Endothelial cell of umbilical vein (primary cell): ENCODE results near the gene DENND1A. TPM values are rescaled to one million over a fixed set of nuclear protein-coding genes. Genes with fewer than 3 reads are reported as not detected.

Source experiments
- BruUV-seq: library from RNA; stranded (reverse); fragments of 400-500 nt; replicated peaks from 2 replicates; lab custom pipeline; 2021; lab: Mats Ljungman, UMichigan
- CTCF ChIA-PET: fragments of 300-600, 350-600 bp; sonication (Branson Sonifier 250); formaldehyde crosslinking; loops from one replicate; lab custom pipeline; 2021; ENCODE audit warnings: antibody characterized with exemption, inconsistent platforms; lab: Charles Lee
- POLR2A ChIA-PET: fragments of 300-600, 350-600 bp; sonication (Branson Sonifier 250); formaldehyde crosslinking; loops from one replicate; lab custom pipeline; 2021; ENCODE audit warnings: antibody characterized with exemption, inconsistent platforms; lab: Charles Lee
- DNase-seq: peaks from one replicate; pipeline ENCODE4 v3.0.0-alpha.2; 2011; ENCODE audit warnings: low read depth, low spot score
- FAIRE-seq: peaks from 2 replicates; lab custom pipeline; 2011; peaks lifted over from hg19 to GRCh38; lab: Jason Lieb, UNC
- H2AFZ ChIP-seq: 2 replicates; pipeline ENCODE4 v1.6.0; 2012; ENCODE audit warnings: low read depth, low read length, control low read depth, inconsistent platforms
- H3K27ac ChIP-seq: 2 replicates; pipeline ENCODE4 v1.5.1; 2011; ENCODE audit warnings: low read depth, mild to moderate bottlenecking, control low read depth, low read length, moderate library complexity; ENCODE audit not compliant: insufficient read depth
- H3K27me3 ChIP-seq, 2 experiments: 2 replicates each; pipeline versions ENCODE4 v1.6.0 to v1.6.1; 2011; ENCODE audit warnings: low read length in 2 of 2, mixed read lengths in 1 of 2; ENCODE audit not compliant: control insufficient read depth in 2 of 2, insufficient read depth in 2 of 2
- H3K36me3 ChIP-seq, 2 experiments: 2 replicates in 1 of 2; 3 replicates in 1 of 2; pipeline ENCODE4 v1.5.1; 2011; ENCODE audit warnings: low read length in 2 of 2, mild to moderate bottlenecking in 1 of 2, moderate library complexity in 1 of 2; ENCODE audit not compliant: control insufficient read depth in 2 of 2, insufficient read depth in 2 of 2; ENCODE audit errors: extremely low read depth in 1 of 2
- H3K4me1 ChIP-seq: 3 replicates; pipeline ENCODE4 v1.5.1; 2011; ENCODE audit warnings: mild to moderate bottlenecking, low read length; ENCODE audit not compliant: control insufficient read depth, insufficient read depth; ENCODE audit errors: extremely low read depth
- H3K4me2 ChIP-seq: 2 replicates; pipeline ENCODE4 v1.6.1; 2011; ENCODE audit warnings: low read length, control low read depth, mixed read lengths; ENCODE audit not compliant: insufficient read depth
- H3K4me3 ChIP-seq, 3 experiments: fragments of 200-600 bp in 1 of 3; sonication (generic), shearing (Covaris generic) in 1 of 3; replicated peaks in 1 of 3; 2 replicates each; pipeline ENCODE4 v1.5.1; 2011 to 2016; ENCODE audit warnings: control low read depth in 3 of 3, low read length in 3 of 3, mild to moderate bottlenecking in 2 of 3, inconsistent platforms in 1 of 3, low read depth in 1 of 3, moderate library complexity in 1 of 3; ENCODE audit not compliant: insufficient read depth in 1 of 3
- H3K79me2 ChIP-seq: 2 replicates; pipeline ENCODE4 v1.6.0; 2012; ENCODE audit warnings: low read length, inconsistent platforms; ENCODE audit not compliant: control insufficient read depth, insufficient read depth
- H3K9ac ChIP-seq: replicated peaks from 2 replicates; pipeline ENCODE3; 2011; ENCODE audit warnings: low read length, control low read depth; ENCODE audit not compliant: insufficient read depth; ENCODE audit errors: extremely low read depth
- H3K9me1 ChIP-seq: replicated peaks from 3 replicates; pipeline ENCODE4 v1.6.0; 2011; ENCODE audit warnings: mild to moderate bottlenecking, low read length; ENCODE audit not compliant: control insufficient read depth, insufficient read depth; ENCODE audit errors: extremely low read depth
- H3K9me3 ChIP-seq: replicated peaks from 2 replicates; pipeline ENCODE4 v1.5.1; 2012; ENCODE audit warnings: low read length, inconsistent platforms; ENCODE audit not compliant: control insufficient read depth, insufficient read depth
- H4K20me1 ChIP-seq: replicated peaks from 2 replicates; pipeline ENCODE3; 2011; ENCODE audit warnings: mild to moderate bottlenecking, low read length; ENCODE audit not compliant: control insufficient read depth, insufficient read depth; ENCODE audit errors: extremely low read depth
- EZH2 ChIP-seq: IDR thresholded peaks from 2 replicates; pipeline ENCODE4 v1.6.1; 2012; ENCODE audit warnings: borderline replicate concordance, low read depth, mild to moderate bottlenecking, moderate library complexity, low read length, inconsistent platforms; ENCODE audit not compliant: severe bottlenecking
- FOS ChIP-seq: IDR thresholded peaks from 2 replicates; pipeline ENCODE4 v1.6.1; 2011; ENCODE audit warnings: mild to moderate bottlenecking, low read length, moderate library complexity, borderline replicate concordance; ENCODE audit not compliant: insufficient read depth
- GATA2 ChIP-seq: IDR thresholded peaks from 2 replicates; pipeline ENCODE4 v1.7.0; 2011; ENCODE audit warnings: low read depth, mild to moderate bottlenecking, moderate library complexity, mixed read lengths, low read length; ENCODE audit not compliant: insufficient read length, insufficient read depth
- JUN ChIP-seq: IDR thresholded peaks from 2 replicates; pipeline ENCODE4 v1.6.1; 2011; ENCODE audit warnings: borderline replicate concordance, low read depth; ENCODE audit not compliant: insufficient read length, insufficient read depth
- MAX ChIP-seq: IDR thresholded peaks from 2 replicates; pipeline ENCODE4 v1.6.1; 2011; ENCODE audit not compliant: insufficient read depth, insufficient read length
- MYC ChIP-seq: IDR thresholded peaks from one replicate; pipeline ENCODE4 v1.6.1; 2011; ENCODE audit warnings: mild to moderate bottlenecking, low read depth, low read length
- POLR2A ChIP-seq: IDR thresholded peaks from 2 replicates; pipeline ENCODE4 v1.6.1; 2012; ENCODE audit warnings: low read depth, mild to moderate bottlenecking, control low read depth, low read length
- POLR2AphosphoS5 ChIP-seq: IDR thresholded peaks from 2 replicates; pipeline ENCODE4 v1.6.1; 2012; ENCODE audit warnings: low read depth, mild to moderate bottlenecking, control low read depth, low read length, moderate library complexity; ENCODE audit not compliant: insufficient read depth
- dilution Hi-C: fragments of 300-500 bp; cut with MboI; formaldehyde crosslinking; loops from one replicate; pipeline ENCODE4 v1.15.0; 2019; ENCODE audit warnings: low sequenced_read_pairs; ENCODE audit not compliant: extremely low pct_ligation_motif_present
- intact Hi-C: fragments of 100-400 bp; cut with micrococcal nuclease; formaldehyde crosslinking; loops from one replicate; pipeline ENCODE4 v1.10.0; 2022
- polyA plus RNA-seq, 4 experiments: library from polyadenylated mRNA; depleted of rRNA in 3 of 4; stranded (reverse) in 3 of 4; unstranded in 1 of 4; fragments of >200 nt; gene quantifications; 2 replicates each; pipeline versions ENCODE4 v1.2.1 to v1.2.3, GENCODE V29; 2011 to 2012; ENCODE audit warnings: missing spikeins in 1 of 4
- total RNA-seq: library from RNA; stranded (reverse); gene quantifications from 2 replicates; pipeline ENCODE4 v1.2.3, GENCODE V29; 2021
- TF ChIP-seq, protein P1 (sequence below), 2 donors: IDR thresholded peaks; 1 replicate in 1 of 2; 2 replicates in 1 of 2; pipeline ENCODE4 v1.5.1; 2011; ENCODE audit warnings: low read length in 2 of 2, mild to moderate bottlenecking in 2 of 2, moderate library complexity in 2 of 2, control low read depth in 1 of 2, inconsistent platforms in 1 of 2, low read depth in 1 of 2; ENCODE audit not compliant: insufficient read depth in 1 of 2; ENCODE audit errors: extremely low read depth in 1 of 2

The DENND1A gene
- total and polyA plus RNA-seq, 2 donors (not counting 3 experiments of a cell fraction or from before 2014, with no cell fraction given), result 18.5 to 24.5 TPM

DNA sequence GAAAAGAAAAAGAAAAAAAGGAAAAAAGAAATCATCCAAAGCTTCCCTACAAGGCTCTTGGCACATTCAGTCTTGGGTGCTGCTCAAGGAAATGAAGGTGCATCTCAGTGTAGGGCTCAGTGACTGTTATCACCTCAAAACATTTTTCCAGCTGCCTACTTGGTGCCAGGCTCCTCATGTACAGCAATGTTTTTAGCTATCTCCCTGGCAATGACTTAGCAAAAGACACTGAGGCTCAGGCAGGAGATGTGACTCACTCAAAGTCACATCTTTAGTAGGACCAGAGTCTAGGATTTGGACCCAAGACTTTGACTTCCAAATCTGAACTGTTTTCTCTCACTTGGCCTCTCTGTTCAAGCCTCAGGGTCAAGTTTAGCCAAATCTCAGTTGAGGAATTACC is 309.7 kb downstream of the DENND1A start:
- TF ChIP-seq MYC (no peak), FOS (no peak), GATA2 (no peak), MAX (no peak), JUN (no peak), POLR2A (no peak), POLR2AphosphoS5 (no peak)
- FAIRE-seq (no peak), DNase-seq (no peak)
- Histone ChIP-seq H3K9me3 (no peaks in the 10 kb centered on the region), H3K9ac (no peak overlapping the region), H4K20me1 (no peaks in the 10 kb centered on the region), H3K36me3 (no peaks in the 10 kb centered on the region), H2AFZ (no peak overlapping the region), H3K4me3 (no peak overlapping the region), H3K79me2 (no peaks in the 10 kb centered on the region), H3K4me2 (no peak overlapping the region), H3K4me1 (no peaks in the 10 kb centered on the region), H3K27me3 (no peaks in the 10 kb centered on the region), H3K9me1 (no peaks in the 10 kb centered on the region), H3K27ac (no peak overlapping the region)
- no TSS peak for BruUV-seq
- ChIA-PET POLR2A (no interaction called here), CTCF (interaction anchor here (0.9 to 1.5 kb wide), 3 partner anchors 8 to 229 kb away, joined by 3 read pairs; no protein-coding TSS in a partner anchor)
- intact Hi-C loops, result no loop called here
- dilution Hi-C loops, result no loop called here

- H2AFZ ChIP-seq, result no peak overlapping the region
- no peaks in the 10 kb centered on the region for H3K79me2 ChIP-seq
- dilution Hi-C loops (no loop called here), intact Hi-C loops (no loop called here)
- H3K9me1 ChIP-seq, result no peaks in the 10 kb centered on the region
- no peak overlapping the region for H3K4me2 ChIP-seq
- DNase-seq (no peak), FAIRE-seq (no peak)
- H3K9ac ChIP-seq, result no peak overlapping the region
- H3K9me3 ChIP-seq, result no peaks in the 10 kb centered on the region
- CTCF ChIA-PET, result no interaction called here
- H3K36me3 ChIP-seq, result no peaks in the 10 kb centered on the region
- no peaks in the 10 kb centered on the region for H3K27me3 ChIP-seq
- H4K20me1 ChIP-seq, result no peaks in the 10 kb centered on the region
- H3K27ac ChIP-seq, result no peak overlapping the region
- POLR2A ChIA-PET, result no interaction called here
- TF ChIP-seq POLR2AphosphoS5, result no peak
- no peak for TF ChIP-seq MYC
- TF ChIP-seq GATA2, result no peak
- no peak for TF ChIP-seq JUN
- TF ChIP-seq FOS, result no peak
- TF ChIP-seq EZH2, result no peak
- TF ChIP-seq MAX, result no peak
- TF ChIP-seq, protein P1, sequence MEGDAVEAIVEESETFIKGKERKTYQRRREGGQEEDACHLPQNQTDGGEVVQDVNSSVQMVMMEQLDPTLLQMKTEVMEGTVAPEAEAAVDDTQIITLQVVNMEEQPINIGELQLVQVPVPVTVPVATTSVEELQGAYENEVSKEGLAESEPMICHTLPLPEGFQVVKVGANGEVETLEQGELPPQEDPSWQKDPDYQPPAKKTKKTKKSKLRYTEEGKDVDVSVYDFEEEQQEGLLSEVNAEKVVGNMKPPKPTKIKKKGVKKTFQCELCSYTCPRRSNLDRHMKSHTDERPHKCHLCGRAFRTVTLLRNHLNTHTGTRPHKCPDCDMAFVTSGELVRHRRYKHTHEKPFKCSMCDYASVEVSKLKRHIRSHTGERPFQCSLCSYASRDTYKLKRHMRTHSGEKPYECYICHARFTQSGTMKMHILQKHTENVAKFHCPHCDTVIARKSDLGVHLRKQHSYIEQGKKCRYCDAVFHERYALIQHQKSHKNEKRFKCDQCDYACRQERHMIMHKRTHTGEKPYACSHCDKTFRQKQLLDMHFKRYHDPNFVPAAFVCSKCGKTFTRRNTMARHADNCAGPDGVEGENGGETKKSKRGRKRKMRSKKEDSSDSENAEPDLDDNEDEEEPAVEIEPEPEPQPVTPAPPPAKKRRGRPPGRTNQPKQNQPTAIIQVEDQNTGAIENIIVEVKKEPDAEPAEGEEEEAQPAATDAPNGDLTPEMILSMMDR (IDR thresholded peaks at IDR 0.05; ENCODE audit: extremely low read depth in 1 of 2, insufficient read depth in 1 of 2, low read depth in 1 of 2, low read length in 2 of 2), result no peak
- TF ChIP-seq POLR2A, result no peak
- no peaks in the 10 kb centered on the region for H3K4me1 ChIP-seq
- no peak overlapping the region for H3K4me3 ChIP-seq
- BruUV-seq, result no TSS peak
Measured at GRCh38 chr9:123617952-123618678, 311.8 kb downstream of the DENND1A start.
